GM18951 (cell line): ENCODE data around the gene NAP1L4.
"Not testable (repeated sequence)": the region's sequence is repeated elsewhere in the genome, so short reads cannot be mapped to it uniquely, and the experiment has no call there.

Source experiments
- POLR2A ChIP-seq: IDR thresholded peaks from 4 replicates; pipeline ENCODE4 v1.6.1; 2011; ENCODE audit warnings: mild to moderate bottlenecking; ENCODE audit not compliant: insufficient read length, insufficient read depth; ENCODE audit errors: extremely low read depth
- in situ Hi-C: fragments of 300-500 bp; cut with MboI; formaldehyde crosslinking; loops from one replicate; pipeline ENCODE4 v1.12.0; 2022; ENCODE audit warnings: low sequenced_read_pairs, mixed read lengths, inconsistent platforms; ENCODE audit not compliant: unreplicated experiment

The NAP1L4 gene

DNA sequence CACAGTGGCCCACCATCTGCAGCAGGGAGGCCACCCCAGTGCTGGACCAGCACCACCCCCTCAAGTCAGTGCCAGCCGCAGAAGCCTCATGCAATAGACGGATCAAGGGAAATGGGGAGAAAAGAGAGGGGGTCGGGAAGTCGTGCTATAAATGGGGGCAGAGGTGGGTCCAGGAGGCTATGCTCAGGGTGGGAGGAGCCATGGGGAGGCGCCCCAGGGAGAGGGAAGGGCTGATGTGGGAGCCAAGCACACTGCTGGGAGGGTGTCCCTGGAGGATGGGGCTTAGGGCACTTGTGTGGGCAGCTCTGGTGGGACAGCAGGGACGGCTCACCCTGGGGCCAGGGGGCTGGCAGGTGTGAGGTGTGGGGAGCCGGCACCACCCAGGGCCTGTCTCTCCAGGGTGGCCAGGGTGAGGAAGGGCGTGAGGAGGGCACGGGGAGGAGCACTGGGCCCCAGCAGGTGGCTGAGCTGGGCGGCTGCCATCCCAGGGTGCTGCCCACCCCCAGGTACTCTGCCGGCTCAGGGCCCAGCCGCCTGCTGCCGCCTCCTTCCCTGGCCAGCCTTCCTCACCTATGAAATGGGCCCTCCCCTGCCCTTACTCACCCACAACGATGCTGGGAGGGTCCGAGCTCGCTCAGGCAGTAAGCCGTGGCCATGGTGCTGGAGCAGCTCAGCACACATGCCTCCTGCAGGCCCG lies 80.9 kb downstream of the NAP1L4 start:
- in situ Hi-C loops, result no loop called here

DNA sequence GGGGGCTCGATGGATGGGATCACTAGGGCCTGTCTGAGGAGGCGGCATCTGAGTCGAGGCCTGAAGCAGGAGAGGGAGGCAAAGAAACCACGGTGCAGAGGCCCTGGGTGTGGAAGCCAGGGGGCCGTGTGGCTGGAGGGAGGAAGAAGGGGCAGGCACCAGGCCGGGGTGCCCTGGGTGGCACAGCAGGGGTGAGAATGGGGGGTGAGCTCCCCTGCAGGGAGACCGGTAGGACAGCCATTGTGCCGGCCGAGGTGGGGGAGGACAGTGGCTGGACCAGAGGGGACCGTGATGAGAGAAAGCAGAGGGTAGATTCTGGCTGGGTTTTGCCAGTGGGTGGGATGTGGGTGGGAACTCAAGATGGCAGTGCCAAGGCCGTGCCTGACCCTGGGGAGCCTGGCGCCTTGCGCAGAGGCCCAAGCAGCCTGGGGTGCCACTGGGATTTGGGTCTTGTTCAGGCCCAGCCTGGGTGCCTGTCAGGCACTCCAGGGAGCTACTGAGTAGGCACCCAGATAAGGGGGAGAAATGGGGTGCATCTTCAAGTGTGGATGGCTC lies 81.7 kb downstream of the NAP1L4 start:
- in situ Hi-C loops, result no loop called here
- TF ChIP-seq POLR2A, result no peak

More for the DNA sequence above, 80.9 kb downstream of the NAP1L4 start:
- no peak for TF ChIP-seq POLR2A

DNA sequence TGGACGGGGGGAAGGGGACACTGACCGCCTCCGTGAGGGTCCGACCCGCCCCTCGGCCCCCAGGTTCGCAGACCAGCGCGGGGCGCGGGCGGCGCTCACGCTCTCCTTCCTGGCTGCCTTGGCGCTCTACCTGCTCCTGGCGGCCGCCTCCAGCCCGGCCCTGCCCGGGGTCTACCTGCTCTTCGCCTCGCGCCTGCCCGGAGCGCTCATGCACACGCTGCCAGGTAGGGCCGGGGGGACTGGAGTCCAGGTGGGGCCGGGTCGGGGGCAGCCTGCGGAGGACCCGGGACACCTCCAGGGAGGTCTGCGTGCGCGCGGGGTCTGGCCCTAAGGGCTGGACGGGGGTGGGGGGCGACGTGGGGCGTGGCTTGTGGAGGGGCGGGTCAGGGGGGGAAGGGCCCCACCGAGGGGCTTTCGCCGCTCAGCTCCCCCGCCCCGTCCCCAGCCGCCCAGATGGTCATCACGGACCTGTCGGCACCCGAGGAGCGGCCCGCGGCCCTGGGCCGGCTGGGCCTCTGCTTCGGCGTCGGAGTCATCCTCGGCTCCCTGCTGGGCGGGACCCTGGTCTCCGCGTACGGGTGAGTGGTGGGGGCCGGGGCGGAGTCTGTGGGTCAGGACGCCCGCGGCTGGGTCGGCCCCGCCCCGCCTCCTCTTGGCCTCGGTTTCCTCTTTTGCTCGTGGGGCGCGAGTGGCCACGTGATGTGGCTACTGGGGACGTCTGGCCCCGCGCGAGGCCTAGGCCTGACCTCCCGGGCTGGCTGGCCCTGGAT lies 82.8 kb downstream of the NAP1L4 start:
- TF ChIP-seq POLR2A, result no peak
- in situ Hi-C loops, result no loop called here

DNA sequence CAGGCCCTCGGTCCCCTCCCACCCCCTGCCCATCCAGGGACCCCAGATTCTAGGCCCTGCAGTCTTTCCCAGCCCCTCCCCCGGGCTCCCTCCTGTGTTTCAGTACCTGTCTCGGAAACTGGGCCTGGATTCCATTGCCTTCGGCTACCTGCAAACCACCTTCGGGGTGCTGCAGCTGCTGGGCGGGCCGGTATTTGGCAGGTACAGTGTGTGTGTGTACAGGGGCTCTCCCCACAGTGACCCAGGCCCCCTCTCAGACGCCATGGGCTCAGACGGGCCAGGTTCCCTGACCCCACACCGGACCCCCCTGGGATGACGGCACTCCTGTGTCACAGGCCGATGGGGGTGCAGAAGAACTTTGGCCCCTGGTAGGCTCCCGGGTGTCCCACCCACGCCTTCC lies 84.0 kb downstream of the NAP1L4 start:
- TF ChIP-seq POLR2A, result no peak
- in situ Hi-C loops, result no loop called here

DNA sequence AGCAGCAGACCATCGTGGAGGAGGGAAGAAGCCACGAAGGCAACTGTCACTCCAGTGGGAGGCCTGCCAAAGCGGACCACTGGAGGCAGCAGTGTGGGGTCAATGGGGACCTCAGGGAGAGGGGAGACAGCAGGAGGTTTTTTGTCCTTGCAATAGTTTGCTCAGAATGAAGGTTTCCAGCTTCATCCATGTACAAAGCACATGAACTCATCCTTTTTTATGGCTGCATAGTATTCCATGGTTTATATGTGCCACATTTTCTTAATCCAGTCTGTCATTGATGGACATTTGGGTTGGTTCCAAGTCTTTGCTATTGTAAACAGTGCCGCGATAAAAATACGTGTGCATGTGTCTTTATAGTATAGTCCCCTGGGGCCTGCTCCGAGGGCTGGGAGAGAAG lies 86.8 kb downstream of the NAP1L4 start:
- in situ Hi-C loops, result not testable (repeated sequence)

DNA sequence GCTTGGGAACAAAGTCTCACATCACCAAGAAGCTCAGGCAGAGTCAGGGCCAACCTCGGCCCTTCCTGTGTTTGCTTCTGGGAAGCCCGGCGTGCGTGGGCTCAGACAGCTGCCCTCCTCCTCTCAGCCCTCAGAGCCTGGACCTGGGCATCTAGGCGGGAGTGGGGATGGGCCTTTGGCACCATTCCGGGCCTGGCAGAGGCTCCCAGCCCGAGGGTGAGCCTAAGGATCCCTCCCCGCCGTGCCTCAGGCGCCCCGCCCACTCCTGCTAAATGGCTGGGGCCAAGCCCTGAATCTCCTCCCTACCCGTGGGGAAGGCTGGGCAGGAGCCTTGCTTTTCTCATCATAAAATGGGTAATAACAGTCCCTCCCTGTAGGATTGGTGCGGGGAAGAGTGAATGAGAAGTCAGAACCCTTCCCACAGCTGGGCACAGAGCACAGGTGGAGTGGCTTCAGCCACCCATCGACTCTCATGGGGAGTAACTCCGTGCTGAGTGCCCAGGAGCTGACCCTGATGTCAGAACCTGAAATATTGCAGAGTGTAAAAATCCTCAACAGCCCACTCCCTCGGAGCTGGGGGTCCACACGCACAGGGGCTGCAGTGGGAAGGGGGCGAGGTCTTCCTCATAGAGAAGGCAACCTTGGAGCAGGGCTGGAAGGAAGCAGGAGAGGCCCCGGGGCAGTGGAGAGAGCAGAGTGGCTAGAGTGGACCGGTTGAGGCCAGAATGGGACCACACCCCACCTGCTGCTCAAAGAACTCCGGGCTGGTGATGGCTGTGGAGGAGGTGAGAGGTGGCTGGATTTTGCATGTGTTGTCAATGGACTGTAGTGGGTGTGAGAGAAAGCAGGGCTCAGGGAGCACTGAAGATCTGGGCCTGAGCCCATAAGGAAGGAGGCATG lies 87.7 kb downstream of the NAP1L4 start:
- TF ChIP-seq POLR2A, result no peak
- in situ Hi-C loops, result no loop called here

DNA sequence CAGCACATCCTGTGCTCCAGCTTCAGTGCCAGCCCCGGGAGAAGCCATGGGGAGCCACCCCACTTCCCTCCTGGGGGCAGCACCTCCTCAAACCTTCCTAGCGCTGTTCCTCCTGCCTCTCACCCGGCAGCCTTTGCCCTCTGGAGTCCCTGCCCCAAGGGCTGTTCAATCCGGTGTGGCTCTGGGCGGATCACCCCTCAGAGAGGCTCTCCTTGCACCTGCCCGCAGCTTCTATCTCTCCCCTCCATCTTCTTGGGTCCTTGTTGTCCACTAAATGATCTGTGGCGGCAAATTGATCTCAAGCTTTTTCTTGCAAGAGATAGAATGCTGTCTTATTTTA lies 88.5 kb downstream of the NAP1L4 start:
- in situ Hi-C loops, result no loop called here
- no peak for TF ChIP-seq POLR2A

DNA sequence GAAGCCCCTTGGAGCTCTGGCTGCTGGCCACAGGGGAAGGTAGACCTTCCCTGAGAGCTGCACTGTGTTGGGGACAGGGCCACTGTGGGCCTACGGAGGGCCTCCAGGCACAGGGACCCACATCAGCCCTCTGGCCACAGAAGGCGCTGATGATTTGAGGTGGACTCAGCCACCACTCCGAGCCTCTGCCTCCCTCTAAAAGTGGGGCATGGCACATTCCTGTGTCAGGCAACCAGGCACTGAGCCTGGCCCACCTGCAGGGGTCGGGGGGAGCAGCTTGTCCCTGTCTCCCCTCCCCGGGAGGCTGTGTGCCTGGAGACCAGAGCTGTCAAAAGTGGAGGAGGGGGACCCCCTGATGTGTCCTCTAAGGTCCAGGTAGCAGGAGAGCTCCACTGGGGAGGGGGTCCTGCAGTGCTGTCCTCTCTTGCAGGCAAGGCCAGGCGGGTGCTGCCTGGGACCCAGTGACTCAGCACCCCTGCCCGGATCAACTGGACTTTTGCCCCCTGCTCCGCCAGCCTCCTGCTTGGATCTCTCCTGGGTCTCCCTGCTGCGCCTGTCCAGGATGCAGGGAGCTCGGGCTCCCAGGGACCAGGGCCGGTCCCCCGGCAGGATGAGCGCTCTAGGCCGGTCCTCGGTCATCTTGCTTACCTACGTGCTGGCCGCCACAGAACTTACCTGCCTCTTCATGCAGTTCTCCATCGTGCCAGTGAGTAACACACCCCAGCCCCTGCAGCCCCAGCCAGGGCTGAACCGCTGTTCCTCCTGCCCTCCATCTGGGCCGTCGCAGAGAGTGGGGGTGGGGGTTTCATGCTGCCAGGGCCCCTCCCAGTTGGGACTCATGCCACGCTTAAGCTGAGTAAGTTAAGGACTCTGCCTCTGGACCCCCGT lies 89.1 kb downstream of the NAP1L4 start:
- in situ Hi-C loops, result no loop called here
- TF ChIP-seq POLR2A, result no peak

DNA sequence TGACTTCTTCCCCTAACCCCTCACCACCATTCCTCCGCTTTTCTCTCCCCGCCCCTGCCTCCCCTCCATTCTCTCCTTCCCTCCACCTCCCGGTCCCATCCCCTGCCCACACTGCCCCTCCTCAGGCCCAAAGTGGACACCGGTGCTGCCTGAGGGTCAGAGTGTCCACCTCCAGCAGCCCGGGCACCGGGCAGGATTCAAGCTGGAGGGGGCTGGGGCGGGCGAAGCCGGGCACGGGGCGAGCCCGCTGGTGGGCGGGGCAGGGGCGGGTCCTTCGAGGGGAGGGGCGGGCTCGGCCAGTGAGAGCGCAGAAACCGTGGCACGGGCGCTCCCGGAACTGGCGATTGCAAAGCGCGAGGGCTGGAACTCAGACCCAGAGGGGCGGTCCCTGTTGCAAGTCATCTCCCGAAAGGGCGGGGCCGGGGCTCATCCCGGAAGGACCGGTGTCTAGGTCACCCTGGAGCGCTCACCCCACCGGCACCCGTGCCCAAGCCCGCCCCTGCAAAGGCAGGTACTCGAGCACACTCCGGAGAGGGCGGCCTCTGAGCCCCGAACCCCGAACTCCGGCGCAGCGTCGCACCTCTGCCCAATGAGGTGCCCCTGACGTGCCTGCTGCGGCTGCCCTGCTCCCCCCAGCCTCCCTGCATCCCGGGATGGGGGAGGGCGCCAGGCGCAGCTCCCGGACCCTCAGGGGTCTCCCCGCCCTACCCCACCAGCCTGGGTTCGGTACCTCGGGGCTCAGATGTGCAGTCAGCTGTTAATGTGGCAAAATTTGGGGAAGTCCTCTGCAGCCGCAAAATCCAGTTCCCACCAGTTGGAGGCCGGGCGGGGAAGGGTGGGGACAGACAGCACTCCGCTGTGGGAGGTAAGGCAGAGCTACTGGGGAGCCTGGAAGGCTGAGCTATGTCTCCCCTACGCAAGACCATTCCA lies 90.0 kb downstream of the NAP1L4 start:
- in situ Hi-C loops, result no loop called here
- TF ChIP-seq POLR2A, result peak; percentile 73

DNA sequence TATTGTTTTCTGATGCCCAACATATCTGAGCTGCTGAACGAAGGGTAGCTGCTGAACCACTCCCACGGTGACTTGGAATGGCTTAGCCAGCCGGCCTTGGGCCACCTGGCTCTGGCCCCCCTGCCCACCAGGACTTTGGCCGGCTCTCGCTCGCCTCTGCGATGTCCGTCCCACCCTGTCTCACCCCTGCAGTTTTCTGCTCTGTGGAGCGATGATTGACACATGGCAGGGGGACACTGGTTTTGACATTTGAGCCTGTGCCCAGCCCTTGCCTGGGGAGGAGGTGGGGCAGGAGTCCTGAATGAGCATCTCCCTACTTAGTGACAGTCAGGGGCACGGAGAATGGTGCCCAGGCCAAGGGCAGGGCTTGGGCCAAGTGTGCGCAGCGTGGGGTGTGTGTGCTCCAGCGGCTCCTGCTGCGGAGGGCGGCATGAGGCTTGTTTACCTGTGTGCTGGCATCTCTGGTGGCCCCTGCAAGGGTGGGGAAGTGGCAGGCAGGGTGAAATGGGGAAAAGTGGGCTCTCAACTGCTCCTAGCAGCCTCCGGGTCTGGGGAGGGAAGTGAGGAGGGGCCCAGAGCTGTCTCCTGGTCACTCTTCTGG lies 90.8 kb downstream of the NAP1L4 start:
- in situ Hi-C loops, result no loop called here
- TF ChIP-seq POLR2A, result no peak

DNA sequence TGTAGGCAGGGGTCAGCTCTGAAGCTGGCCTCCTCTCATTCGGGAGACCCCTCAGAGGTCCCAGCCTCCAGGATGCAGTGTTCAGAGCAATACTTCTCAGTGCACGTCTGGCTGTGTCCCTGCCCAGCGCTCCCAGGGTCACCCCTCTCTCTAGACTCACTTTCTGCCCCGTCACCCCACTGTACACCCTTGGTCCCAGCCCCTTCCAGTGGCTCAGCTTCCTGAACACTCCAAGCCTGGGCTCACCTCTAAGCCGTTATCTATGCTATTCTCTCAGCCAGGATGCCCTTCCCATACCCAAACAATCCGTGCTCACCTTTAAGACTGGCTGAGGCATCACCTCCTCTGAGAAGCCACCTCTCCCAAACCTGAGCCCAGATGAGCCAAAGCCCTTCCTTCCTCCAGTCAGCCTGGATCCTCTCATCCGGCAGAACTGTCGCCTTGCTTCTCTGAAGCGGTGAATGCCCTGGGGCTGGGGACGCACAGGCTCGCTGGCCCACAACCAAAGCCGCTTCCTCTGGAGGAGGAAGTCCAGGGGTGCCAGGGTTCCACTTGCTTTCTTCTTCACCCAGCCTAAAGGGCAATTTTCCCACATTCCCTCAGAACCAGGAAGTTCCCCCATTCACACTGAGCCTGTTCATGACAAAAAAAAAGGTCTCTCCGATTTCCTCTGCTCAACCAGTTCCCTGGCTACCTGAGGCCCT lies 92.9 kb downstream of the NAP1L4 start:
- no peak for TF ChIP-seq POLR2A
- in situ Hi-C loops, result loop anchor here (25.0 kb wide), 1 partner anchor 462 kb away; the partner anchor contains the start of genes KCNQ1 and TRPM5
